Panc1 (cell line): ENCODE measurements around the gene KLHDC10.

ENCODE experiments used
- CTCF ChIP-seq: fragments of 450-650 bp; IDR thresholded peaks from 2 replicates; pipeline ENCODE4 v1.5.1; 2017; ENCODE audit warnings: mild to moderate bottlenecking
- POLR2AphosphoS5 ChIP-seq: IDR thresholded peaks from 2 replicates; pipeline ENCODE4 v1.6.1; 2012; ENCODE audit warnings: mild to moderate bottlenecking, low read depth, low read length, moderate library complexity
- REST ChIP-seq, 2 experiments: IDR thresholded peaks; 2 replicates each; pipeline ENCODE4 v1.6.1; 2011 to 2012; ENCODE audit warnings: low read depth in 2 of 2, control low read depth in 1 of 2, low read length in 1 of 2, mild to moderate bottlenecking in 1 of 2, moderate library complexity in 1 of 2; ENCODE audit not compliant: insufficient read depth in 1 of 2
- SIN3A ChIP-seq: IDR thresholded peaks from 2 replicates; pipeline ENCODE4 v1.6.1; 2012; ENCODE audit warnings: low read depth, mild to moderate bottlenecking, low read length, moderate library complexity, borderline replicate concordance; ENCODE audit not compliant: insufficient read depth
- TCF7L2 ChIP-seq: IDR thresholded peaks from 2 replicates; pipeline ENCODE4 v1.6.1; 2011; ENCODE audit warnings: mild to moderate bottlenecking, low read depth, low read length, inconsistent platforms

- TF ChIP-seq SIN3A (no peak), CTCF (no peak), TCF7L2 (no peak), POLR2AphosphoS5 (no peak), REST (IDR thresholded peaks at IDR 0.05; ENCODE audit: insufficient read depth in 1 of 2, low read depth in 2 of 2, low read length in 1 of 2) (no peak)
These were observed 69.0 kb downstream of the KLHDC10 start for GRCh38 chr7:130139193-130139960.
